ENCODE results near the gene DDX24. TPM values are rescaled to one million over a fixed set of nuclear protein-coding genes. Genes with fewer than 3 reads are reported as not detected.

DDX24 gene
- total RNA-seq, 1 donor, result 130 TPM

GRCh38 chr14:94115058-94115591 lies 34.1 kb upstream of the DDX24 start:
- peak; percentile 54 for DNase-seq (ENCODE audit: low read depth)
- H3K4me3 ChIP-seq (ENCODE audit: low read depth, low read length), result no peak overlapping the region
- no peak for TF ChIP-seq CTCF (IDR thresholded peaks at IDR 0.05; ENCODE audit: insufficient read depth, low read length)

- no peak for TF ChIP-seq CTCF (IDR thresholded peaks at IDR 0.05; ENCODE audit: insufficient read depth, low read length)
These were observed 33.6 kb upstream of the DDX24 start for GRCh38 chr14:94114589-94115057.

GRCh38 chr14:94113908-94114588 lies 33.0 kb upstream of the DDX24 start:
- peak; percentile 41 for DNase-seq (ENCODE audit: low read depth)
- no peak overlapping the region for H3K4me3 ChIP-seq (ENCODE audit: low read depth, low read length)
- no peak for TF ChIP-seq CTCF (IDR thresholded peaks at IDR 0.05; ENCODE audit: insufficient read depth, low read length)

More at GRCh38 chr14:94114589-94115057, 33.6 kb upstream of the DDX24 start:
- DNase-seq (ENCODE audit: low read depth), result no peak
- H3K4me3 ChIP-seq (ENCODE audit: low read depth, low read length), result no peak overlapping the region

GRCh38 chr14:94113490-94113889 lies 32.5 kb upstream of the DDX24 start:
- no peak for TF ChIP-seq CTCF (IDR thresholded peaks at IDR 0.05; ENCODE audit: insufficient read depth, low read length)
- DNase-seq (ENCODE audit: low read depth), result peak; percentile 39
- H3K4me3 ChIP-seq (ENCODE audit: low read depth, low read length), result no peak overlapping the region

GRCh38 chr14:94113073-94113472 lies 32.1 kb upstream of the DDX24 start:
- TF ChIP-seq CTCF (IDR thresholded peaks at IDR 0.05; ENCODE audit: insufficient read depth, low read length), result no peak
- no peak overlapping the region for H3K4me3 ChIP-seq (ENCODE audit: low read depth, low read length)
- DNase-seq (ENCODE audit: low read depth), result no peak

GRCh38 chr14:94112513-94113063 lies 31.6 kb upstream of the DDX24 start:
- TF ChIP-seq CTCF (IDR thresholded peaks at IDR 0.05; ENCODE audit: insufficient read depth, low read length), result no peak
- H3K4me3 ChIP-seq (ENCODE audit: low read depth, low read length), result no peak overlapping the region
- DNase-seq (ENCODE audit: low read depth), result no peak

Data from fibroblast of the aortic adventitia (primary cell).